GM12878 (cell line): ENCODE data around the gene FLAD1. TPM values are rescaled to one million over a fixed set of nuclear protein-coding genes. Genes with fewer than 3 reads are reported as not detected.

Source experiments
- ATAC-seq: fragments of 200-7000 bp; cut with Tn5 transposase; 3 replicates; pipeline ENCODE4 v1.9.1; 2020; ENCODE audit warnings: mild to moderate bottlenecking, moderate library complexity
- BruUV-seq: library from RNA; stranded (reverse); fragments of 400-500 nt; replicated peaks from 2 replicates; lab custom pipeline; 2021; lab: Mats Ljungman, UMichigan
- CTCF ChIA-PET: fragments of 300-600 bp; sonication (Branson Sonifier 250); formaldehyde crosslinking; extraction: SDS; loops from one replicate; lab custom pipeline; 2021; ENCODE audit warnings: inconsistent platforms; lab: Yijun Ruan, JAX
- POLR2A ChIA-PET: fragments of 350-600 bp; formaldehyde crosslinking; extraction: SDS; loops from one replicate; lab custom pipeline; 2021; ENCODE audit warnings: inconsistent platforms; lab: Charles Lee
- RAD21 ChIA-PET: fragments of 300-600 bp; sonication (Branson Sonifier 250); formaldehyde crosslinking; loops from one replicate; lab custom pipeline; 2023; ENCODE audit warnings: antibody characterized with exemption; ENCODE audit not compliant: unreplicated experiment; lab: Charles Lee
- SMC1A ChIA-PET: fragments of 300-600 bp; sonication (Branson Sonifier 250); formaldehyde crosslinking; loops from one replicate; lab custom pipeline; 2023; ENCODE audit not compliant: unreplicated experiment, uncharacterized antibody; lab: Charles Lee
- DNase-seq: peaks from one replicate; pipeline ENCODE4 v3.0.0-alpha.2; 2011; ENCODE audit warnings: low read depth, low spot score
- FAIRE-seq: peaks from 3 replicates; lab custom pipeline; 2011; peaks lifted over from hg19 to GRCh38; lab: Jason Lieb, UNC
- H2AFZ ChIP-seq: 2 replicates; pipeline ENCODE4 v1.6.0; 2011; ENCODE audit warnings: low read depth, low read length, control low read depth; ENCODE audit not compliant: control insufficient read depth
- H3K27ac ChIP-seq: 2 replicates; pipeline ENCODE4 v1.5.1; 2011; ENCODE audit warnings: control low read depth; ENCODE audit not compliant: control insufficient read depth, insufficient read depth
- H3K27me3 ChIP-seq, 2 experiments: replicated peaks in 1 of 2; 2 replicates each; pipeline versions ENCODE4 v1.6.0 to v1.6.1; 2011; ENCODE audit warnings: low read length in 1 of 2; ENCODE audit not compliant: control insufficient read depth in 2 of 2, insufficient read depth in 2 of 2
- H3K36me3 ChIP-seq, 2 experiments: 2 replicates each; pipeline ENCODE4 v1.5.1; 2011; ENCODE audit warnings: low read length in 1 of 2; ENCODE audit not compliant: control insufficient read depth in 2 of 2, insufficient read depth in 2 of 2
- H3K4me1 ChIP-seq: 2 replicates; pipeline ENCODE4 v1.6.1; 2011; ENCODE audit warnings: mild to moderate bottlenecking, low read length, moderate library complexity, mixed read lengths; ENCODE audit not compliant: control insufficient read depth, insufficient read depth
- H3K4me2 ChIP-seq: 2 replicates; pipeline ENCODE4 v1.6.0; 2011; ENCODE audit warnings: control low read depth; ENCODE audit not compliant: control insufficient read depth, insufficient read depth
- H3K4me3 ChIP-seq: fragments of 200-600 bp; sonication (generic); 2 replicates; pipeline ENCODE4 v1.5.1; 2016
- H3K79me2 ChIP-seq: 2 replicates; pipeline ENCODE4 v1.6.0; 2011; ENCODE audit warnings: low read length; ENCODE audit not compliant: control insufficient read depth, insufficient read depth
- H3K9ac ChIP-seq: 2 replicates; pipeline ENCODE4 v1.8.0; 2011; ENCODE audit warnings: low read length, control low read depth, mixed read lengths; ENCODE audit not compliant: control insufficient read depth, insufficient read depth
- H3K9me3 ChIP-seq: replicated peaks from 3 replicates; pipeline ENCODE4 v1.5.1; 2011; ENCODE audit warnings: mild to moderate bottlenecking, low read length; ENCODE audit not compliant: control insufficient read depth, insufficient read depth
- H4K20me1 ChIP-seq: 2 replicates; pipeline ENCODE4 v1.6.0; 2011; ENCODE audit not compliant: control insufficient read depth, insufficient read depth
- CEBPZ ChIP-seq: fragments of 150-350 bp; IDR thresholded peaks from 2 replicates; pipeline ENCODE4 v1.6.1; 2016; ENCODE audit warnings: low read depth, low read length
- ELK1 ChIP-seq: IDR thresholded peaks from 2 replicates; pipeline ENCODE4 v1.6.1; 2012; ENCODE audit warnings: low read depth, low read length, improper control_type of control experiment
- HDAC6 ChIP-seq: fragments of 200-600 bp; sonication (generic); IDR thresholded peaks from one replicate; pipeline ENCODE4 v1.8.0; 2017; ENCODE audit warnings: antibody characterized with exemption; ENCODE audit not compliant: unreplicated experiment
- IRF5 ChIP-seq: fragments of 450-650 bp; IDR thresholded peaks from 2 replicates; pipeline ENCODE4 v1.6.1; 2017; ENCODE audit warnings: borderline replicate concordance
- JUNB ChIP-seq: IDR thresholded peaks from 2 replicates; pipeline ENCODE4 v1.6.1; 2016; ENCODE audit warnings: antibody characterized with exemption, mild to moderate bottlenecking
- NBN ChIP-seq: fragments of 450-650 bp; IDR thresholded peaks from 2 replicates; pipeline ENCODE4 v1.6.1; 2016
- PKNOX1 ChIP-seq: fragments of 450-650 bp; IDR thresholded peaks from 2 replicates; pipeline ENCODE4 v1.6.1; 2016; ENCODE audit warnings: mild to moderate bottlenecking
- SMARCA5 ChIP-seq: fragments of 450-650 bp; IDR thresholded peaks from 2 replicates; pipeline ENCODE4 v1.6.1; 2017; ENCODE audit warnings: mild to moderate bottlenecking
- SREBF1 ChIP-seq: IDR thresholded peaks from 2 replicates; pipeline ENCODE4 v1.6.1; 2012; ENCODE audit warnings: mild to moderate bottlenecking, low read length
- SUPT20H ChIP-seq: IDR thresholded peaks from 2 replicates; pipeline ENCODE4 v1.6.1; 2011; ENCODE audit warnings: low read depth, mild to moderate bottlenecking, low read length, moderate library complexity, borderline replicate concordance; ENCODE audit not compliant: control insufficient read depth
- WRNIP1 ChIP-seq: IDR thresholded peaks from 2 replicates; pipeline ENCODE4 v1.6.1; 2011; ENCODE audit warnings: low read depth, low read length, improper control_type of control experiment, borderline replicate concordance
- ZNF217 ChIP-seq: fragments of 450-650 bp; IDR thresholded peaks from 2 replicates; pipeline ENCODE4 v1.6.1; 2017; ENCODE audit warnings: antibody characterized with exemption, mild to moderate bottlenecking
- WGBS: methylation state at CpG from one replicate; pipeline ENCODE4 v1.1.6; 2016; ENCODE audit warnings: low lambda C conversion rate; ENCODE audit not compliant: insufficient replicate concordance, insufficient coverage; ENCODE audit errors: missing lambda C conversion rate; 5-methylcytosine and 5-hydroxymethylcytosine counted together
- in situ Hi-C: fragments of 300-500 bp; cut with MboI; formaldehyde crosslinking; loops from 9 replicates; pipeline ENCODE4 v1.14.3; 2018; ENCODE audit warnings: mixed read lengths
- intact Hi-C: fragments of 100-400 bp; cut with micrococcal nuclease; formaldehyde crosslinking; loops from one replicate; pipeline ENCODE4 v1.14.2; 2022; ENCODE audit not compliant: unreplicated experiment
- polyA plus RNA-seq, 11 experiments: library from polyadenylated mRNA; depleted of rRNA in 4 of 11; unstranded in 6 of 11; stranded (reverse) in 5 of 11; fragments of >200 nt; fragmentation: Nextera tagmentation in 4 of 11; fragmentation: Illumina TruSeq in 1 of 11; extraction: Ambion mirVana in 4 of 11; extraction: Trizol in 1 of 11; gene quantifications; 1 replicate in 1 of 11; 2 replicates in 10 of 11; pipeline versions ENCODE4 v1.2.1 to v1.2.3, GENCODE V29; 2011 to 2016; ENCODE audit warnings: inconsistent platforms in 2 of 11, missing spikeins in 2 of 11, low read depth in 1 of 11
- total RNA-seq, 4 experiments: library from RNA; depleted of rRNA in 3 of 4; stranded (reverse); fragments of >200 nt in 3 of 4; fragmentation: Illumina TruSeq in 1 of 4; extraction: Trizol in 1 of 4; gene quantifications; 2 replicates each; pipeline versions ENCODE4 v1.2.1 to v1.2.3, GENCODE V29; 2013 to 2021
- TF ChIP-seq, protein P1 (sequence below): fragments of 450-650 bp; IDR thresholded peaks from 2 replicates; pipeline ENCODE4 v1.6.1; 2014; ENCODE audit warnings: mild to moderate bottlenecking
- TF ChIP-seq, protein P2 (sequence below): fragments of 450-650 bp; IDR thresholded peaks from 2 replicates; pipeline ENCODE4 v1.6.1; 2017; ENCODE audit warnings: low read depth, mild to moderate bottlenecking, moderate library complexity

The FLAD1 gene
- total and polyA plus RNA-seq, 10 of the 15 experiments (the other 5 are each of a cell fraction or from before 2014, with no cell fraction given) = 22.9 to 93.4 (median 56.6) TPM

DNA sequence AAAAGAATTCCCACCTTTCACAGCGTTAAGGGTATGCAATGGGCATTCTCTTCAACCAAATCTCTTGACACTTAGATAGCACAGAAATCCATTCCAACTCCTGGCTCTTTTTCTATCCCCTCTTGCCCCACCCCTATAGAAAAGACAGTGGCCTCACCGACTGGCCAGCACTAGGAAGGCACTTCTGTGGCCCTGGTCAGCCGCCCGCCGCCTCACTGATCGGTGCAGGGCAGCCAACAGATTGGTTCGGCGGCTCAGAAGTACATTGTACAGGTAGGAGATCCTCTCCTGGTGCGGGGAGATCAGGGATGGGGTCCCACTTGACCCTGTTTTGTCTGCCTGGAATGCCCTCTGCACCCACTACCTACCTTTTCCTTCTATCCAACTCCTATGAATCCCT is 41.2 kb downstream of the FLAD1 start (continued):
- no peak for TF ChIP-seq HDAC6
- TF ChIP-seq, protein P1, sequence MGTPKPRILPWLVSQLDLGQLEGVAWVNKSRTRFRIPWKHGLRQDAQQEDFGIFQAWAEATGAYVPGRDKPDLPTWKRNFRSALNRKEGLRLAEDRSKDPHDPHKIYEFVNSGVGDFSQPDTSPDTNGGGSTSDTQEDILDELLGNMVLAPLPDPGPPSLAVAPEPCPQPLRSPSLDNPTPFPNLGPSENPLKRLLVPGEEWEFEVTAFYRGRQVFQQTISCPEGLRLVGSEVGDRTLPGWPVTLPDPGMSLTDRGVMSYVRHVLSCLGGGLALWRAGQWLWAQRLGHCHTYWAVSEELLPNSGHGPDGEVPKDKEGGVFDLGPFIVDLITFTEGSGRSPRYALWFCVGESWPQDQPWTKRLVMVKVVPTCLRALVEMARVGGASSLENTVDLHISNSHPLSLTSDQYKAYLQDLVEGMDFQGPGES = no peak
- TF ChIP-seq, protein P2, sequence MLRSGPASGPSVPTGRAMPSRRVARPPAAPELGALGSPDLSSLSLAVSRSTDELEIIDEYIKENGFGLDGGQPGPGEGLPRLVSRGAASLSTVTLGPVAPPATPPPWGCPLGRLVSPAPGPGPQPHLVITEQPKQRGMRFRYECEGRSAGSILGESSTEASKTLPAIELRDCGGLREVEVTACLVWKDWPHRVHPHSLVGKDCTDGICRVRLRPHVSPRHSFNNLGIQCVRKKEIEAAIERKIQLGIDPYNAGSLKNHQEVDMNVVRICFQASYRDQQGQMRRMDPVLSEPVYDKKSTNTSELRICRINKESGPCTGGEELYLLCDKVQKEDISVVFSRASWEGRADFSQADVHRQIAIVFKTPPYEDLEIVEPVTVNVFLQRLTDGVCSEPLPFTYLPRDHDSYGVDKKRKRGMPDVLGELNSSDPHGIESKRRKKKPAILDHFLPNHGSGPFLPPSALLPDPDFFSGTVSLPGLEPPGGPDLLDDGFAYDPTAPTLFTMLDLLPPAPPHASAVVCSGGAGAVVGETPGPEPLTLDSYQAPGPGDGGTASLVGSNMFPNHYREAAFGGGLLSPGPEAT = no peak
- TF ChIP-seq SUPT20H = no peak
- no peak for TF ChIP-seq WRNIP1

DNA sequence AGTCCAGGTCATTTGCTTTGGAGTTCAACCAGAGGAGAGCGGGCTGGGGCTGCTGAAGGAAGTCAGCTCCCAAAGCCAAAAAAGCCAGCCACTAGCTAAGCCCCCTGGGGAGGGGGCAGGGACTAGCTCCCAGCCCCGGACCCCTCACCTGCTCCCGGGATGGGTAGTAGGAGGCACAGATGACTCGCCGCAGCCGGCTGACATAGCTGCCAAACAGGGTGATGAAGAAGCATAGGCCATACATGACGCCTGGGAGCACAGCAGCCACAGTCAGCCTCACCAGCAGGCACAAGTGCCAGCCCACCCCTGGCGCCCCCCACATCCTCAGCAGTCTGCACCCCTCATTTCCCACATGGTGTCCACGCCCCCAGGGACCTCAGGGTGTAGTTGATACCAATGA is 43.0 kb downstream of the FLAD1 start:
- no peak overlapping the region for H2AFZ ChIP-seq
- H3K36me3 ChIP-seq = no peaks in the 10 kb centered on the region
- no peak overlapping the region for H3K9ac ChIP-seq
- no peaks in the 10 kb centered on the region for H4K20me1 ChIP-seq
- no peak overlapping the region for H3K4me2 ChIP-seq
- no peak overlapping the region for H3K27ac ChIP-seq
- H3K9me3 ChIP-seq = no peaks in the 10 kb centered on the region
- CTCF ChIA-PET = interaction anchor here (0.5 to 1.0 kb wide), 2 partner anchors 9 to 669 kb away, joined by 3 read pairs; no protein-coding TSS in a partner anchor
- intact Hi-C loops (no loop called here), in situ Hi-C loops (no loop called here)
- FAIRE-seq (no peak), DNase-seq (no peak), ATAC-seq (no peak)
- no peak overlapping the region for H3K4me3 ChIP-seq
- POLR2A ChIA-PET = no interaction called here
- SMC1A ChIA-PET = no interaction called here
- RAD21 ChIA-PET = interaction anchor here (1.3 kb wide), 1 partner anchor 8 kb away, joined by 3 read pairs; no protein-coding TSS in a partner anchor
- BruUV-seq = no TSS peak
- no peaks in the 10 kb centered on the region for H3K4me1 ChIP-seq
- 29% methylated on average over 9 of the region's 9 CpGs for WGBS
- H3K79me2 ChIP-seq = no peaks in the 10 kb centered on the region
- no peaks in the 10 kb centered on the region; a peak in 1 of 4 replicates for H3K27me3 ChIP-seq
- no peak for TF ChIP-seq PKNOX1
- TF ChIP-seq NBN = no peak
- no peak for TF ChIP-seq JUNB
- no peak for TF ChIP-seq CEBPZ
- no peak for TF ChIP-seq SMARCA5
- TF ChIP-seq SREBF1 = no peak
- no peak for TF ChIP-seq IRF5
- no peak for TF ChIP-seq ZNF217
- no peak for TF ChIP-seq ELK1
